ENCODE measurements around the gene GPR183. TPM values are rescaled to one million over a fixed set of nuclear protein-coding genes. Genes with fewer than 3 reads are reported as not detected.

GPR183 gene
- total and polyA plus RNA-seq, 10 of the 15 experiments (the other 5 are each of a cell fraction or from before 2014, with no cell fraction given): 134 to 669 (median 225) TPM

- intact Hi-C loops (cut with micrococcal nuclease; ENCODE audit: unreplicated experiment): loop anchor here (2.0 kb wide), 1 partner anchor 17 kb away; no protein-coding TSS in a partner anchor
- TF ChIP-seq TCF3 (IDR thresholded peaks at IDR 0.05; ENCODE audit: borderline replicate concordance, insufficient read depth, low read depth, low read length) (peak; percentile 18; the same call in 1 of the 2 replicates), MXI1 (IDR thresholded peaks at IDR 0.05; ENCODE audit: low read depth, low read length) (no peak), BCL3 (IDR thresholded peaks at IDR 0.05; ENCODE audit: borderline replicate concordance, insufficient read depth, low read depth, low read length, poor library complexity, severe bottlenecking) (peak; percentile 97), ZBTB11 (CRISPR knock-in tag; IDR thresholded peaks at IDR 0.05) (no peak), ZBTB4 (CRISPR knock-in tag; IDR thresholded peaks at IDR 0.05) (no peak), BHLHE40 (IDR thresholded peaks at IDR 0.05; ENCODE audit: borderline replicate concordance in 1 of 2, low read depth in 2 of 2, low read length in 1 of 2) (peak in 1 of 2 experiments; percentile 24; a peak in 1 of 4 replicates), MTA3 (IDR thresholded peaks at IDR 0.05; ENCODE audit: borderline replicate concordance, low read length) (peak; percentile 86; the same call in 1 of the 2 replicates), IKZF2 (IDR thresholded peaks at IDR 0.05) (peak; percentile 76 to 78), FOXM1 (IDR thresholded peaks at IDR 0.05; ENCODE audit: low read depth, low read length) (peak; percentile 90), HDAC2 (IDR thresholded peaks at IDR 0.05) (no peak), USF2 (IDR thresholded peaks at IDR 0.05; ENCODE audit: borderline replicate concordance, low read depth, low read length) (no peak), LARP7 (IDR thresholded peaks at IDR 0.05) (no peak), MTA2 (IDR thresholded peaks at IDR 0.05; ENCODE audit: low read depth) (peak; percentile 73), RCOR1 (conservative IDR thresholded peaks at IDR 0.05; ENCODE audit: low read depth, low read length) (no peak)
These were observed 19.1 kb downstream of the GPR183 start for GRCh38 chr13:99288089-99288488.

More at GRCh38 chr13:99288089-99288488, 19.1 kb downstream of the GPR183 start:
- Histone ChIP-seq H3K4me2 (ENCODE audit: control insufficient read depth, insufficient read depth) (peak overlapping the region; percentile 73), H4K20me1 (ENCODE audit: control insufficient read depth, insufficient read depth) (no peaks in the 10 kb centered on the region), H3K27me3 (replicated peaks in 1 of 2; ENCODE audit: control insufficient read depth in 2 of 2, insufficient read depth in 2 of 2, low read length in 1 of 2) (no peaks in the 10 kb centered on the region), H3K79me2 (ENCODE audit: control insufficient read depth, insufficient read depth, low read length) (peaks cover 27% of the 10 kb centered on the region), H3K27ac (ENCODE audit: control insufficient read depth, insufficient read depth) (peak overlapping the region; percentile 76), H3K4me3 (no peak overlapping the region), H3K9me3 (replicated peaks; ENCODE audit: control insufficient read depth, insufficient read depth, low read length) (no peaks in the 10 kb centered on the region), H3K9ac (ENCODE audit: control insufficient read depth, insufficient read depth, low read length) (no peak overlapping the region), H2AFZ (ENCODE audit: control insufficient read depth, low read depth, low read length) (no peak overlapping the region), H3K4me1 (ENCODE audit: control insufficient read depth, insufficient read depth, low read length) (peaks cover 46% of the 10 kb centered on the region), H3K36me3 (ENCODE audit: control insufficient read depth in 2 of 2, insufficient read depth in 2 of 2, low read length in 1 of 2) (peaks cover 0 to 1% of the 10 kb centered on the region in 2 experiments; a peak in 1 of 4 replicates)
- ChIA-PET CTCF (interaction anchor here (0.8 to 1.8 kb wide), 15 partner anchors 10 to 149 kb away, joined by 3 to 13 read pairs (median 4); partner anchors contain the start of gene GPR18), RAD21 (ENCODE audit: unreplicated experiment) (interaction anchor here (0.6 to 2.4 kb wide), 14 partner anchors 10 to 1445 kb away, joined by 3 to 24 read pairs (median 5); partner anchors contain the start of gene GPR18), POLR2A (interaction anchor here (1.5 to 1.6 kb wide), 3 partner anchors 9 to 15 kb away, joined by 3 to 11 read pairs (median 7); no protein-coding TSS in a partner anchor), SMC1A (ENCODE audit: uncharacterized antibody, unreplicated experiment) (interaction anchor here (1.2 to 8.2 kb wide), 16 partner anchors 10 to 148 kb away, joined by 3 to 101 read pairs (median 8); partner anchors contain the start of gene GPR183)
- DNase-seq (ENCODE audit: low read depth, low spot score) (peak; percentile 93), ATAC-seq (peak; percentile 91), FAIRE-seq (no peak)
- WGBS (ENCODE audit: insufficient coverage, insufficient replicate concordance, low lambda C conversion rate, missing lambda C conversion rate): 0% methylated on average over 2 of the region's 2 CpGs
- no TSS peak for BruUV-seq (replicated peaks)
- in situ Hi-C loops (cut with MboI): no loop called here

Data from GM12878 (cell line).